H1 (cell line): ENCODE results near the gene ERH. TPM values are rescaled to one million over a fixed set of nuclear protein-coding genes. Genes with fewer than 3 reads are reported as not detected.
A peak's percentile ranks its signal among the peaks of the same experiment; 100 is the strongest.

Experiments used
- CTCF ChIA-PET: fragments of 300-600 bp; sonication (Branson Sonifier 250); formaldehyde crosslinking; loops from one replicate; lab custom pipeline; 2021; ENCODE audit not compliant: partially characterized antibody; lab: Charles Lee
- POLR2A ChIA-PET: fragments of 300-600 bp; sonication (Branson Sonifier 250); formaldehyde crosslinking; loops from one replicate; lab custom pipeline; 2021; ENCODE audit warnings: inconsistent platforms; ENCODE audit not compliant: partially characterized antibody; lab: Charles Lee
- DNase-seq, 2 experiments: peaks; one replicate each; pipeline versions ENCODE4 v3.0.0 to v3.0.0-alpha.2; 2010 to 2022; ENCODE audit warnings: low spot score in 2 of 2, low read depth in 1 of 2, mixed read lengths in 1 of 2
- FAIRE-seq: peaks from 2 replicates; lab custom pipeline; 2011; peaks lifted over from hg19 to GRCh38; lab: Jason Lieb, UNC
- H2AFZ ChIP-seq: 2 replicates; pipeline ENCODE4 v1.8.1; 2012; ENCODE audit warnings: low read length, inconsistent platforms
- H2AK5ac ChIP-seq: 2 replicates; pipeline ENCODE4 v1.6.1; 2013; ENCODE audit warnings: low read depth, low read length
- H2BK120ac ChIP-seq: replicated peaks from 2 replicates; pipeline ENCODE3; 2013; ENCODE audit warnings: low read depth, low read length, inconsistent platforms
- H2BK12ac ChIP-seq: 2 replicates; pipeline ENCODE4 v1.6.1; 2013; ENCODE audit warnings: low read depth, low read length
- H2BK15ac ChIP-seq: 2 replicates; pipeline ENCODE4 v1.6.1; 2013; ENCODE audit warnings: low read length
- H2BK20ac ChIP-seq: 2 replicates; pipeline ENCODE4 v1.6.1; 2013; ENCODE audit warnings: low read length
- H2BK5ac ChIP-seq: 2 replicates; pipeline ENCODE4 v1.6.1; 2013; ENCODE audit warnings: low read depth, low read length
- H3K14ac ChIP-seq: 2 replicates; pipeline ENCODE4 v1.6.1; 2013; ENCODE audit warnings: inconsistent platforms; ENCODE audit not compliant: insufficient read length
- H3K18ac ChIP-seq: 2 replicates; pipeline ENCODE4 v1.6.1; 2013; ENCODE audit warnings: low read length; ENCODE audit errors: extremely low read depth
- H3K23ac ChIP-seq: 2 replicates; pipeline ENCODE4 v1.6.1; 2013; ENCODE audit warnings: inconsistent platforms; ENCODE audit not compliant: insufficient read length
- H3K23me2 ChIP-seq: 2 replicates; pipeline ENCODE4 v1.6.1; 2013; ENCODE audit warnings: low read depth, low read length
- H3K27ac ChIP-seq: 2 replicates; pipeline ENCODE4 v1.6.1; 2011; ENCODE audit warnings: low read depth, low read length, inconsistent platforms
- H3K27me3 ChIP-seq, 4 experiments: replicated peaks in 1 of 4; 1 replicate in 1 of 4; 2 replicates in 3 of 4; pipeline versions ENCODE4 v1.6.1 to v1.8.1; 2011 to 2013; ENCODE audit warnings: low read length in 3 of 4, mild to moderate bottlenecking in 3 of 4, inconsistent platforms in 2 of 4, mixed read lengths in 2 of 4, moderate library complexity in 1 of 4; ENCODE audit not compliant: control insufficient read depth in 3 of 4, insufficient read depth in 3 of 4; ENCODE audit errors: extremely low read depth in 1 of 4
- H3K36me3 ChIP-seq, 4 experiments: 2 replicates each; pipeline versions ENCODE4 v1.6.1 to v1.8.1; 2011 to 2013; ENCODE audit warnings: mild to moderate bottlenecking in 4 of 4, low read length in 3 of 4, moderate library complexity in 2 of 4, control low read depth in 1 of 4, inconsistent platforms in 1 of 4; ENCODE audit not compliant: insufficient read depth in 4 of 4, control insufficient read depth in 2 of 4
- H3K4ac ChIP-seq: replicated peaks from 2 replicates; pipeline ENCODE3; 2013; ENCODE audit warnings: low read length, low read depth, mixed read lengths, inconsistent platforms; ENCODE audit not compliant: insufficient read length
- H3K4me1 ChIP-seq, 4 experiments: replicated peaks in 1 of 4; 1 replicate in 1 of 4; 2 replicates in 3 of 4; pipeline versions ENCODE4 v1.6.1 to v1.8.1; 2011 to 2013; ENCODE audit warnings: low read length in 3 of 4, inconsistent platforms in 2 of 4, mixed read lengths in 1 of 4; ENCODE audit not compliant: insufficient read depth in 4 of 4, control insufficient read depth in 3 of 4
- H3K4me2 ChIP-seq, 2 experiments: 2 replicates each; pipeline versions ENCODE4 v1.6.1 to v1.8.1; 2011 to 2013; ENCODE audit warnings: low read depth in 2 of 2, low read length in 2 of 2, control low read depth in 1 of 2, inconsistent platforms in 1 of 2, mild to moderate bottlenecking in 1 of 2; ENCODE audit not compliant: insufficient read depth in 1 of 2
- H3K4me3 ChIP-seq, 4 experiments: fragments of 200-600, 300-600 bp in 1 of 4; sonication (generic), shearing (Covaris generic), sonication (Bioruptor Twin) in 1 of 4; 2 replicates each; pipeline versions ENCODE4 v1.5.1 to v1.8.1; 2011 to 2016; ENCODE audit warnings: low read length in 4 of 4, low read depth in 3 of 4, control low read depth in 2 of 4, inconsistent platforms in 2 of 4, mild to moderate bottlenecking in 2 of 4, mixed read lengths in 1 of 4, moderate library complexity in 1 of 4; ENCODE audit not compliant: insufficient read depth in 2 of 4; ENCODE audit errors: extremely low read depth in 1 of 4
- H3K56ac ChIP-seq: replicated peaks from 2 replicates; pipeline ENCODE3; 2013; ENCODE audit warnings: low read depth, mild to moderate bottlenecking, mixed read lengths, low read length, inconsistent platforms; ENCODE audit not compliant: insufficient read length
- H3K79me1 ChIP-seq: 2 replicates; pipeline ENCODE4 v1.6.1; 2013; ENCODE audit warnings: low read depth, low read length, control low read depth
- H3K79me2 ChIP-seq, 2 experiments: 2 replicates each; pipeline versions ENCODE4 v1.6.1 to v1.8.1; 2012 to 2013; ENCODE audit warnings: low read length in 2 of 2, mild to moderate bottlenecking in 2 of 2, inconsistent platforms in 1 of 2; ENCODE audit not compliant: insufficient read depth in 2 of 2, control insufficient read depth in 1 of 2
- H3K9ac ChIP-seq, 4 experiments: replicated peaks in 1 of 4; 1 replicate in 1 of 4; 2 replicates in 3 of 4; pipeline versions ENCODE4 v1.6.1 to v1.8.1; 2011 to 2013; ENCODE audit warnings: low read depth in 3 of 4, low read length in 3 of 4, control low read depth in 2 of 4, mild to moderate bottlenecking in 2 of 4, moderate library complexity in 2 of 4, inconsistent platforms in 1 of 4; ENCODE audit errors: extremely low read depth in 1 of 4
- H3K9me3 ChIP-seq, 2 experiments: 2 replicates each; pipeline versions ENCODE4 v1.6.1 to v1.8.1; 2012 to 2013; ENCODE audit warnings: mild to moderate bottlenecking in 2 of 2, moderate library complexity in 2 of 2, control low read depth in 1 of 2, inconsistent platforms in 1 of 2, low read depth in 1 of 2, low read length in 1 of 2, mixed read lengths in 1 of 2; ENCODE audit not compliant: insufficient read depth in 2 of 2
- H4K20me1 ChIP-seq, 2 experiments: replicated peaks in 1 of 2; 2 replicates each; pipeline versions ENCODE3 to v1.8.1; 2011 to 2013; ENCODE audit warnings: inconsistent platforms in 2 of 2, low read length in 2 of 2, mild to moderate bottlenecking in 1 of 2; ENCODE audit not compliant: insufficient read depth in 2 of 2, control insufficient read depth in 1 of 2
- H4K5ac ChIP-seq: 2 replicates; pipeline ENCODE4 v1.6.1; 2013; ENCODE audit warnings: low read length, low read depth, mixed read lengths, inconsistent platforms; ENCODE audit not compliant: insufficient read length
- H4K8ac ChIP-seq: 2 replicates; pipeline ENCODE4 v1.8.0; 2013; ENCODE audit warnings: mild to moderate bottlenecking, moderate library complexity, low read length, inconsistent platforms; ENCODE audit not compliant: insufficient read depth; ENCODE audit errors: extremely low read depth
- H4K91ac ChIP-seq: replicated peaks from 2 replicates; pipeline ENCODE3; 2013; ENCODE audit warnings: low read length, mixed read lengths, inconsistent platforms; ENCODE audit not compliant: insufficient read length
- EZH2 ChIP-seq: fragments of 200-600 bp; sonication (generic); IDR thresholded peaks from 2 replicates; pipeline ENCODE4 v1.7.1; 2012; ENCODE audit warnings: low read depth, mild to moderate bottlenecking, moderate library complexity, low read length, inconsistent platforms; ENCODE audit not compliant: severe bottlenecking
- NRF1 ChIP-seq: IDR thresholded peaks from 2 replicates; pipeline ENCODE4 v1.6.1; 2011; ENCODE audit warnings: mild to moderate bottlenecking, low read depth, low read length, improper control_type of control experiment
- PHF8 ChIP-seq: fragments of 200-600 bp; sonication (generic); conservative IDR thresholded peaks from 2 replicates; pipeline ENCODE4 v1.7.1; 2012; ENCODE audit warnings: low read depth, mild to moderate bottlenecking, inconsistent platforms, low read length, moderate library complexity
- SIN3A ChIP-seq, 2 experiments: IDR thresholded peaks in 1 of 2; conservative IDR thresholded peaks in 1 of 2; 2 replicates each; pipeline ENCODE4 v1.6.1; 2011 to 2012; ENCODE audit warnings: low read length in 2 of 2, improper control_type of control experiment in 1 of 2, low read depth in 1 of 2, mild to moderate bottlenecking in 1 of 2
- SIX5 ChIP-seq: IDR thresholded peaks from 2 replicates; pipeline ENCODE4 v1.6.1; 2011; ENCODE audit warnings: mild to moderate bottlenecking, low read depth, low read length
- TCF12 ChIP-seq: IDR thresholded peaks from 2 replicates; pipeline ENCODE4 v1.6.1; 2011; ENCODE audit warnings: low read depth, mild to moderate bottlenecking, low read length
- TEAD4 ChIP-seq: IDR thresholded peaks from 2 replicates; pipeline ENCODE4 v1.6.1; 2012; ENCODE audit warnings: low read depth, low read length, inconsistent platforms, mixed read lengths
- WGBS, 2 experiments: shearing (Covaris generic) in 1 of 2; methylation state at CpG; one replicate each; pipeline versions ENCODE4 v1.1.6 to v1.1.7; 2013 to 2015; ENCODE audit warnings: low lambda C conversion rate in 2 of 2, mixed read lengths in 2 of 2, inconsistent platforms in 1 of 2, low coverage in 1 of 2, missing lambda C conversion rate in 1 of 2; ENCODE audit not compliant: insufficient replicate concordance in 2 of 2, insufficient coverage in 1 of 2, insufficient read length in 1 of 2; ENCODE audit errors: extremely low coverage in 1 of 2, missing lambda C conversion rate in 1 of 2; 5-methylcytosine and 5-hydroxymethylcytosine counted together
- polyA plus RNA-seq, 7 experiments: library from polyadenylated mRNA; depleted of rRNA in 3 of 7; stranded (reverse) in 5 of 7; unstranded in 2 of 7; fragments of >200 nt in 5 of 7; fragments of 200-250 nt in 2 of 7; gene quantifications; 1 replicate in 5 of 7; 2 replicates in 1 of 7; 4 replicates in 1 of 7; pipeline versions ENCODE4 v1.2.1 to v1.2.3, GENCODE V29; 2011 to 2013; ENCODE audit warnings: missing spikeins in 2 of 7, mixed read lengths in 2 of 7
- total RNA-seq: library from RNA; stranded (reverse); fragmentation: NEBNext Ultra II Directional; extraction: Animal tissue kit (Norgen Biotek cat#: 25700); gene quantifications from 2 replicates; pipeline ENCODE4 v1.2.1, GENCODE V29; 2021

ERH gene
- total and polyA plus RNA-seq, 2 of the 8 experiments (the other 6 are each of a cell fraction or from before 2014, with no cell fraction given): 329 to 454 TPM

- FAIRE-seq (peak; percentile 63), DNase-seq (no peak)
- H3K9me3 ChIP-seq: no peaks in the 10 kb centered on the region
- H3K36me3 ChIP-seq: peaks cover 0 to 2% (median 0%) of the 10 kb centered on the region in 4 experiments; a peak in 1 of 8 replicates
- no peak overlapping the region for H4K8ac ChIP-seq
- no peak overlapping the region for H3K23ac ChIP-seq
- no peak overlapping the region for H3K4me2 ChIP-seq
- H3K23me2 ChIP-seq: no peaks in the 10 kb centered on the region
- WGBS, 2 experiments: 62% methylated on average over 5 of the region's 5 CpGs; no CpG with 5 or more reads in 1 of the 2 experiments
- H3K4me3 ChIP-seq: no peak overlapping the region
- H3K4me1 ChIP-seq: no peaks in the 10 kb centered on the region
- ChIA-PET CTCF (interaction anchor here (1.0 to 11.8 kb wide), 8 partner anchors 11 to 129 kb away, joined by 3 to 130 read pairs (median 6); no protein-coding TSS in a partner anchor), POLR2A (interaction anchor here (0.9 to 3.2 kb wide), 4 partner anchors 8 to 108 kb away, joined by 3 to 10 read pairs (median 4); partner anchors contain the start of genes ERH and SLC39A9)
- peaks cover 1 to 3% of the 10 kb centered on the region in 2 experiments for H4K20me1 ChIP-seq
- no peak overlapping the region for H2BK20ac ChIP-seq
- H3K27me3 ChIP-seq: no peaks in the 10 kb centered on the region
- H2BK120ac ChIP-seq: no peak overlapping the region
- H4K91ac ChIP-seq: no peak overlapping the region
- no peak overlapping the region for H2AK5ac ChIP-seq
- TF ChIP-seq TCF12: no peak
- no peak for TF ChIP-seq EZH2
- 0 out of 4 replicates have a peak, but pooled peaks of 1 of the 2 experiments have one; percentile 43 for TF ChIP-seq SIN3A (conservative IDR thresholded peaks at IDR 0.05 in 1 of 2, IDR thresholded peaks at IDR 0.05 in 1 of 2; ENCODE audit: low read depth in 1 of 2, low read length in 2 of 2)
- 0 out of 2 replicates have a peak, but pooled peaks have one; percentile 29 for TF ChIP-seq TEAD4
- no peak for TF ChIP-seq PHF8
- TF ChIP-seq SIX5: no peak
- no peak for TF ChIP-seq NRF1
- no peak overlapping the region for H3K27ac ChIP-seq
- no peak overlapping the region for H2BK15ac ChIP-seq
- H3K56ac ChIP-seq: no peak overlapping the region
- no peak overlapping the region for H3K18ac ChIP-seq
- no peak overlapping the region for H2BK5ac ChIP-seq
- H3K79me1 ChIP-seq: no peaks in the 10 kb centered on the region
- H3K14ac ChIP-seq: no peak overlapping the region
- H2BK12ac ChIP-seq: no peak overlapping the region
- H4K5ac ChIP-seq: no peak overlapping the region
- no peak overlapping the region for H3K9ac ChIP-seq
- H3K79me2 ChIP-seq: no peaks in the 10 kb centered on the region
- H2AFZ ChIP-seq: no peak overlapping the region
- H3K4ac ChIP-seq: no peak overlapping the region
Observed at GRCh38 chr14:69370061-69370460, 28.0 kb downstream of the ERH start.
